ENCODE results near the gene KCNIP4. TPM values are rescaled to one million over a fixed set of nuclear protein-coding genes. Genes with fewer than 3 reads are reported as not detected.

Gene KCNIP4
- total and polyA plus RNA-seq, 10 of the 15 experiments (the other 5 are each of a cell fraction or from before 2014, with no cell fraction given): 0.03 to 0.23 (median 0.13) TPM; not detected in 7

DNA sequence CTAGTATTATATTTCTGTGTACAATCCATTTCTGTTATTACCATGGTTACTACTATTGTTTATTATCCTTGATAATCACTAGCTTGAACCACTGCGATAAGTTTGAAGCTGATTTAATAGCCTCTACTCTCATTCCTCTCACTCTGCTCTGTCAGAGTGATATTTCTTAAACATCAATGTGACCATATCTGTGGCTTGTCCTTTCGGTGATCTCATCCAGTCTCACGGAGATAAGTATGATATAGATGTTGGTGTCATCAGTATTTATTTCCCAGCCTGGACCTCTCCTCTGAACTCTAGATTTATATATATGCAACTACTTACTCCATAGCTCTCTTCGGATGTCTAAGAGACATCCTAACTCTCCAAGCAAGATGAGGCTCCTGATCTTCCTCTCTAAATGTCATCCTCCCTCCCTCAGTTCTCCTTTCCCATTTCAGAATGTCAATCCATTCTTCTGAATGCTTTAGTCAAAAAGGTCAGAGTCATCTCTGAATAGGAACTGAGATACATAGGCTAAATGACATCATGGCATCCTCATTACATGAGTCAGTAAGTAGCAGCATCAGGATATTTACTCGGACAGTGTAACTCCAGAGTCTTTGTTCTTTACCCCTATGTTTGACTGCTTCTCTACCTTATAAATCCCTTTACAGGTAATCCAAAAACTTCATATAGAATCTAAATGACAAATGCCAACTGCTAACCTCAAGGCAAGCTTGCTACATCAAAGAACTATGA lies 1118.8 kb downstream of the KCNIP4 start:
- TF ChIP-seq RFX5 (IDR thresholded peaks at IDR 0.05; ENCODE audit: low read depth, low read length): no peak
- no peak for TF ChIP-seq IRF4 (IDR thresholded peaks at IDR 0.05; ENCODE audit: low read depth, low read length)
- no peak for TF ChIP-seq ASH2L (IDR thresholded peaks at IDR 0.05; ENCODE audit: borderline replicate concordance, low read depth)
- TF ChIP-seq HDAC2 (IDR thresholded peaks at IDR 0.05): no peak
- RAD21 ChIA-PET (ENCODE audit: unreplicated experiment): no interaction called here

GRCh38 chr4:20825505-20825904 lies 1123.1 kb downstream of the KCNIP4 start:
- intact Hi-C loops (cut with micrococcal nuclease; ENCODE audit: unreplicated experiment) (no loop called here), in situ Hi-C loops (cut with MboI) (no loop called here)
- BruUV-seq (replicated peaks): no TSS peak
- Histone ChIP-seq H3K4me1 (ENCODE audit: control insufficient read depth, insufficient read depth, low read length) (no peaks in the 10 kb centered on the region), H3K79me2 (ENCODE audit: control insufficient read depth, insufficient read depth, low read length) (no peaks in the 10 kb centered on the region), H3K27ac (ENCODE audit: control insufficient read depth, insufficient read depth) (no peak overlapping the region), H3K9ac (ENCODE audit: control insufficient read depth, insufficient read depth, low read length) (no peak overlapping the region), H3K9me3 (replicated peaks; ENCODE audit: control insufficient read depth, insufficient read depth, low read length) (no peaks in the 10 kb centered on the region), H3K36me3 (ENCODE audit: control insufficient read depth in 2 of 2, insufficient read depth in 2 of 2, low read length in 1 of 2) (no peaks in the 10 kb centered on the region), H4K20me1 (ENCODE audit: control insufficient read depth, insufficient read depth) (no peaks in the 10 kb centered on the region), H3K27me3 (replicated peaks in 1 of 2; ENCODE audit: control insufficient read depth in 2 of 2, insufficient read depth in 2 of 2, low read length in 1 of 2) (no peaks in the 10 kb centered on the region), H2AFZ (ENCODE audit: control insufficient read depth, low read depth, low read length) (no peak overlapping the region), H3K4me2 (ENCODE audit: control insufficient read depth, insufficient read depth) (no peak overlapping the region), H3K4me3 (no peak overlapping the region)
- RAD21 ChIA-PET (ENCODE audit: unreplicated experiment): no interaction called here
- ATAC-seq: no peak
- CTCF ChIA-PET: no interaction called here
- no peak for TF ChIP-seq SMC3 (IDR thresholded peaks at IDR 0.05; ENCODE audit: borderline replicate concordance, low read length)
- no peak for TF ChIP-seq EP300 (IDR thresholded peaks at IDR 0.05; ENCODE audit: borderline replicate concordance in 1 of 2, control insufficient read depth in 1 of 2, low read depth in 2 of 2, low read length in 2 of 2)
- no peak for TF ChIP-seq SRF (IDR thresholded peaks at IDR 0.05; ENCODE audit: low read depth in 2 of 2, low read length in 2 of 2)
- TF ChIP-seq NRF1 (conservative IDR thresholded peaks at IDR 0.05; ENCODE audit: low read depth, low read length): no peak
- no peak for TF ChIP-seq ZNF207 (IDR thresholded peaks at IDR 0.05; ENCODE audit: borderline replicate concordance)
- no peak for TF ChIP-seq BMI1 (IDR thresholded peaks at IDR 0.05; ENCODE audit: borderline replicate concordance)
- no peak for TF ChIP-seq SPI1 (IDR thresholded peaks at IDR 0.05; ENCODE audit: borderline replicate concordance, insufficient read depth, low read depth, low read length)
- no peak for FAIRE-seq
- DNase-seq (ENCODE audit: low read depth, low spot score): no peak
- SMC1A ChIA-PET (ENCODE audit: uncharacterized antibody, unreplicated experiment): no interaction called here
- POLR2A ChIA-PET: no interaction called here
- 29% methylated on average over 3 of the region's 3 CpGs for whole genome bisulfite sequencing (ENCODE audit: insufficient coverage, insufficient replicate concordance, low lambda C conversion rate, missing lambda C conversion rate)

More for the DNA sequence above, 1118.8 kb downstream of the KCNIP4 start:
- ChIA-PET CTCF (no interaction called here), POLR2A (no interaction called here), SMC1A (ENCODE audit: uncharacterized antibody, unreplicated experiment) (no interaction called here)
- intact Hi-C loops (cut with micrococcal nuclease; ENCODE audit: unreplicated experiment) (no loop called here), in situ Hi-C loops (cut with MboI) (no loop called here)
- Histone ChIP-seq H3K4me2 (ENCODE audit: control insufficient read depth, insufficient read depth) (no peak overlapping the region), H3K4me3 (no peak overlapping the region), H3K79me2 (ENCODE audit: control insufficient read depth, insufficient read depth, low read length) (no peaks in the 10 kb centered on the region), H3K9ac (ENCODE audit: control insufficient read depth, insufficient read depth, low read length) (no peak overlapping the region), H3K36me3 (ENCODE audit: control insufficient read depth in 2 of 2, insufficient read depth in 2 of 2, low read length in 1 of 2) (no peaks in the 10 kb centered on the region), H3K27ac (ENCODE audit: control insufficient read depth, insufficient read depth) (no peak overlapping the region), H4K20me1 (ENCODE audit: control insufficient read depth, insufficient read depth) (no peaks in the 10 kb centered on the region), H3K27me3 (replicated peaks in 1 of 2; ENCODE audit: control insufficient read depth in 2 of 2, insufficient read depth in 2 of 2, low read length in 1 of 2) (no peaks in the 10 kb centered on the region), H3K4me1 (ENCODE audit: control insufficient read depth, insufficient read depth, low read length) (no peaks in the 10 kb centered on the region), H2AFZ (ENCODE audit: control insufficient read depth, low read depth, low read length) (no peak overlapping the region), H3K9me3 (replicated peaks; ENCODE audit: control insufficient read depth, insufficient read depth, low read length) (no peaks in the 10 kb centered on the region)
- no peak for ATAC-seq
- WGBS (ENCODE audit: insufficient coverage, insufficient replicate concordance, low lambda C conversion rate, missing lambda C conversion rate): 8% methylated on average over 5 of the region's 5 CpGs
- FAIRE-seq: no peak
- no peak for DNase-seq (ENCODE audit: low read depth, low spot score)
- no TSS peak for BruUV-seq (replicated peaks)

All from GM12878 (cell line).